GM19395 (cell line): ENCODE results near the gene PCDHGA3.
"Not testable (repeated sequence)": the region's sequence is repeated elsewhere in the genome, so short reads cannot be mapped to it uniquely, and the experiment has no call there.

ENCODE experiments used
- ATAC-seq: cut with Tn5 transposase; IDR thresholded peaks from one replicate; pipeline ENCODE4 v1.9.1; 2021; ENCODE audit warnings: mild to moderate bottlenecking, moderate library complexity; ENCODE audit not compliant: unreplicated experiment

The PCDHGA3 gene

DNA sequence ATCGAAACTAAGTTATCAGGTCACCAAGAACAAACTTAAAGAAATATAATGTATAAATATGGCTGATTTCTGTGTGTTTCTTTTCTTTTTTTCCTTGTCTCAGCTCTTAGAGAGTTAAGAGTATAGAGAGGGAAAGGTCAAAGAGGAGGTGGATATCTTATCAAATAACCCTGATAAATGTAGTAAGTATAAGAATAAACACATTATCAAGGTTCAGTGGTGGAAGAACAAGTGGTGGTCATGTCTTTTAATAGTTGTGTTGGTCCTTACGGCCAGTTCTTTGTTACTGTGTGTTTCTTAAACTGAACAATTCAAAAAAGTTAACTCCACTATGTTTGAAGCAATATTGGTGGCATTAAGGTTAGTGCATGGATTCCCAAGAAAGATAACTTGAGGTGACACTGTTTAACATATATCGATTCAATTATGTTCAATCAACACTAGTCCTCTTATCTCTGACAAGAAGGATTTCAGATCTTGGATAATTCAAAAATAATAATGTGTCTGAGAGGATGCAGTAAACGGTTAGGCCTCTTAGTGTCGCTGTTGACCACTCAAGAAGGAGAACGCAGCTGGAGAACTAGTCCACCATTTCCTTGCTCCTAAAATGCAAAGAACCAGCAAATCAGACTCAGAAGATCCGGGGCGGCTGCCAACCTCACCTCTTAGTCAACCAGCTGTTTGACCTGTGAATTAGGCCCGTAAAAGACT lies at the start of gene PCDHGA3:
TSS of gene PCDHGA3 (plus strand) at position 588 of the 711 bp plus-strand sequence. CDS start 205 bp downstream, outside the sequence.
- ATAC-seq = no peak

DNA sequence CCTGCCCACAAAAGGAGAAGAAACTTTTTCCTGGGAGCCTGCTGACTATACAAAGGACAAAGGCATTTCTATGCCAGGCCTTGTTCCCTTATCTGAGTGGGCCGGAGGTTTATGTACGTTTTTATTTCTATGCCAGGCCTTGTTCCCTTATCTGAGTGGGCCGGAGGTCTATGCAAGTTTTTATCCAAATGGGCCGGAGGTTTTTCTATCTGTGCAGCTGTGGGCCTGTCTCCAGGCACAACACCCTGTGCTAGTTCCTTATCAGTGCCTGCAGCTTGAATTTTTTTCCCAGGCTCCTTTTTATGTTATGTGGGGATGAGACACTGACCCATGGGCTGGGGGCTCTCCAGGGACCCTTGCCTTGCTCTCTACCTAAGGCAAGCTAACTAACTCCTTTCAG lies 45.3 kb upstream of the PCDHGA3 start:
- ATAC-seq = no peak

DNA sequence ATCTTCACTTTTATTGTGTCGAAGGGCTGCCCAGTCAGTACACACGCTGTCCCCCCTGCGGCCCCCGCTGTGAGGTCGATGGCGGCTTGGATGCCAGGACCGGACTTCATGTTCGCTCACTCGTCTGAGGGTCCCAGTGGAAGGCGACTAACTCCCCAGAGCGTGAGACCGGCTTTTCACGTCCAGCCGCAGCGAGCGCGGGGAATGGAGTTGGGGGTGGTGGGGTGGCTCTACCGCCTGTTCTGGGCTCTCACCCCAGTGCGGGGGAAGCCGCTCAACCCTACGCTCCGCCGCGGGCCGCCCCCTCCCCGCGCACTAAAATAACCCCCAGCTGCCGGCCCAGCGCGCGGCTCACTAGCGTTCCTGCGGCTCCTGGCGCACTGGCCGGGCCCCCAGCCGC lies 39.9 kb upstream of the PCDHGA3 start, which contains the start of gene SLC25A2:
TSS of gene SLC25A2 (minus strand) at position 294 of the 400 bp plus-strand sequence. CDS start at position 110, 184 bp downstream.
- no peak for ATAC-seq

DNA sequence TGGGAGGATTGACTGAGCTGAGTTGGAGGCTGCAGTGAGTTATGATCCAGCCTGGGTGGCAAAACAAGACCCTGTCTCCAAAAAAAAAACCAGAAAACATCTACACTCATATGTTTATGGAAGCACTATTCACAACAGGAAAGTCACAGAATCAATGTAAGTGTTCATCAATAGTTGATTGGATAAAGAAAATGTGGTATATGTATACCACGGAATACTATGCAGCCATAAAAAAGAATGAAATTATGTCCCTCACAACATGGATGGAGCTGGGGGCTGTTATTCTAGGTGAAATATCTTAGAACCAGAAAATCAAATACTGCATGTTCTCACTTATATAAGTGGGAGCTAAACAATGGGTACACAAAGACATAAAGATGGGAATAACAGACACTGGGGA lies 37.0 kb upstream of the PCDHGA3 start:
- no peak for ATAC-seq

DNA sequence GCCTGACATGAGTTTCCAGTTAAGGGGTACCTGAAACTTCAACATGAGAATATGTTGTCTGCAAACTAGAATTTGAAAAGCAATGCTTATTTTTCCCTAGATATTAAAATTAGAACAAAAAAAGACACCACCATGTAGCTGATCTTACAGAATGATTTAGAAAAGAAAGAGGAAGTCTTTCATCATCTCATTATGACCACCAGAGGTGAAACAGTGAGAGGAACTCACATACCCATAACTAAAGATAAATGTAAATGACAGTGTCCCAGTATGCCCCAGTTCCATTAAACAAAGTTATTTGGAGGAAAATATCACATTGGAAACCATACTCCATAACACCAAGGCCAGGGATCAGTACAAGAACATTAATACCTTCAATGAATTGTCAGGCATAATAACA lies 29.9 kb upstream of the PCDHGA3 start:
- ATAC-seq = no peak

DNA sequence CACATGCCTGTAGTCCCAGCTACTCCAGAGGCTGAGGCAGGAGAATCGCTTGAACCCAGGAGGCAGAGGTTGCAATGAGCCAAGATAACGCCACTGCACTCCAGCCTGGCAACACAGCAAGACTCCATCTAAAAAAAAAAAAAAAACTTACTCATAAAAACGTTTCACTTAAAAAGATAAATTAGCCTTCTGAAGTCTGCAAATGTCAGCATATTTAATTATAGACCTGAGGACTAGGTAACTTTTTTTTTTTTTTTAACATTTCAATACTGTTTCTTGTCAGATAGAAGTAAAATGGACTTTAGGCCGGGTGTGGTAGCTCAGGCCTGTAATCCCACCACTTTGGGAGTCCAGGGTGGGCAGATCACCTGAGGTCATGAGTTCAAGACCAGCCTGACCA lies 26.7 kb upstream of the PCDHGA3 start:
- not testable (repeated sequence) for ATAC-seq

DNA sequence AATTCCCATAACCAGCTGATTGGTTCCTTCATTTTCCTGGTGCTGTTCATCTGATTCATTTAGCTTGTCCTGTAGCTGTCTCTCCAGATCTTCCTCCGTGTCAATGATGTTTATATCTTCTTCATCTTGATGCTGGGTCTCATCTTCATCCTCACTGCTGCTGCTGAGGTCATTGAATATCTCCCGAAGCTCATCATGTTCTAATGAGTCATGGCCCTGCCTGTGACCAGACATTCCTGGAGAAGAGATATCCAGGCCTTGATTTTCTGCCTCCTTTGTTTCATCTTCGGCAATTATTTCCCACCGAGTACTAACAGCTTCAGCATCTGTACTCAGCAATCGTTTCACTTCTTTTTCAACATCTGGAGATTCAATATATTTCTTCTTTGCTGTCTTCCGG lies 24.4 kb upstream of the PCDHGA3 start:
- no peak for ATAC-seq

DNA sequence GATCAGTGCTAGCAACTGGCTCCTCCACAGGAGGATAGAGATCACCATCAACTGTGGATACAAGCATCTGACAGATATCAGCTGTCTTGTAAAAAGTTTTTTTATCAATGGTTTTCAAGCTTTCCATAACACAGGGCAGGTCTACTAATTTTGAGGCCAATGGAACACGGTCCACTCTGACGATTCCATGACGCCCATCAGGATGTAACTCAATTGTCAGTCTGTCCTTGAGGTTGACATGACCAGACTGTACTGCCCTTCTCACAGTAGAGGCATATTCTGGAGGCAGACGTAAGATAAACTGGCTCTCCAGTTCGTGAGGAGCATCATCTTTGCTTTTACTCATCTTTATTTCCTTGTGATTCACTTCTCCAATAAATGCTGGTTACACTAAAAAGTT lies 23.9 kb upstream of the PCDHGA3 start:
- no peak for ATAC-seq

- peak; percentile 94 for ATAC-seq
Measured at GRCh38 chr5:141320225-141321169, 23.1 kb upstream of the PCDHGA3 start, which contains the start of gene TAF7. Gene TAF7, minus strand, starts transcription at chr5:141320784. Its CDS starts 740 bp downstream, at chr5:141320044.

GRCh38 chr5:141322261-141322660 lies 21.4 kb upstream of the PCDHGA3 start:
- ATAC-seq = no peak

- peak; percentile 84 for ATAC-seq
Measured at GRCh38 chr5:141326088-141326854, 17.4 kb upstream of the PCDHGA3 start.

- ATAC-seq = no peak
Measured at GRCh38 chr5:141328231-141328630, 15.4 kb upstream of the PCDHGA3 start.

- no peak for ATAC-seq
Measured at GRCh38 chr5:141330299-141331080, 13.1 kb upstream of the PCDHGA3 start, which contains the start of gene PCDHGA1. Gene PCDHGA1, plus strand, starts transcription at chr5:141330514.

- not testable (repeated sequence) for ATAC-seq
Measured at GRCh38 chr5:141332571-141332970, 11.1 kb upstream of the PCDHGA3 start.

- no peak for ATAC-seq
Measured at GRCh38 chr5:141338538-141339306, 4.9 kb upstream of the PCDHGA3 start, which contains the start of gene PCDHGA2. Gene PCDHGA2, plus strand, starts transcription at chr5:141338760.

GRCh38 chr5:141340781-141341354 lies 2.8 kb upstream of the PCDHGA3 start:
- not testable (repeated sequence) for ATAC-seq

DNA sequence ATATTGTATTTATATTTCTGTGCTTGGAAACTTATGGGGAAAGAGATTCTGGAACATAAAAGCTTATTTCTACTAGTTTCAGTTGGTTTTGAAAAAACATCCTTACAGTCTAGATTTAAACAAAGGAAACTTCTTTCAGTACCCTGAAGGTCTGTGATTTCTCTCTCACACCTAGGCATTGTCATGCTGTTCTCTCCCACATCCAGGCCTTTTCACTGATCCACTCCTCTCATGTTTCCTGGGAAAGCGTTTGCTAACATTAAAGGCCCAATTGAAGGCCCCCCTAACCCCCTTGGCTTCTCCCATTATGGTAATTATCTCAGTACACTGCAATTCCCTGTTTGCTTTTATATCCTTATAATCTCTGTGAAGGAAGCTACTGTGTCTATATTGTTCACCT lies 856 bp upstream of the PCDHGA3 start:
- no peak for ATAC-seq

- ATAC-seq = no peak
Measured at GRCh38 chr5:141343953-141344463, 379 bp downstream of the PCDHGA3 start.

- ATAC-seq = no peak
Measured at GRCh38 chr5:141345327-141345726, 1.7 kb downstream of the PCDHGA3 start.
